Neural crest cell (in vitro differentiated cells): ENCODE results near the gene SLC9A9. TPM values are rescaled to one million over a fixed set of nuclear protein-coding genes. Genes with fewer than 3 reads are reported as not detected.

Source experiments
- DNase-seq: peaks from one replicate; pipeline ENCODE4 v3.0.0; 2021; ENCODE audit warnings: low read depth, mixed read lengths, low spot score
- H3K27ac Mint-ChIP-seq: one replicate; pipeline ENCODE4 v1.8.0; 2021; ENCODE audit warnings: mild to moderate bottlenecking, mixed read lengths; ENCODE audit not compliant: unreplicated experiment
- H3K27me3 Mint-ChIP-seq: 2 replicates; pipeline ENCODE4 v1.8.0; 2021; ENCODE audit warnings: low read depth, mild to moderate bottlenecking, mixed read lengths
- H3K36me3 Mint-ChIP-seq: 2 replicates; pipeline ENCODE4 v1.8.0; 2021; ENCODE audit warnings: low read depth, mild to moderate bottlenecking, mixed read lengths
- H3K4me1 Mint-ChIP-seq: 2 replicates; pipeline ENCODE4 v1.8.0; 2021; ENCODE audit warnings: mixed read lengths
- H3K4me3 Mint-ChIP-seq: one replicate; pipeline ENCODE4 v1.8.0; 2021; ENCODE audit warnings: mild to moderate bottlenecking, mixed read lengths
- H3K9me3 Mint-ChIP-seq: 2 replicates; pipeline ENCODE4 v1.8.0; 2021; ENCODE audit warnings: mixed read lengths
- total RNA-seq: library from RNA; stranded (reverse); gene quantifications from 2 replicates; pipeline ENCODE4 v1.2.1, GENCODE V29; 2021
- TF ChIP-seq, protein P1 (sequence below): fragments of 200-600 bp; sonication (generic); conservative IDR thresholded peaks from 2 replicates; pipeline ENCODE4 v1.5.0; 2021; ENCODE audit warnings: antibody characterized with exemption, mild to moderate bottlenecking

SLC9A9 gene
- total RNA-seq, 1 donor from 2014 or later, result 0.56 TPM

DNA sequence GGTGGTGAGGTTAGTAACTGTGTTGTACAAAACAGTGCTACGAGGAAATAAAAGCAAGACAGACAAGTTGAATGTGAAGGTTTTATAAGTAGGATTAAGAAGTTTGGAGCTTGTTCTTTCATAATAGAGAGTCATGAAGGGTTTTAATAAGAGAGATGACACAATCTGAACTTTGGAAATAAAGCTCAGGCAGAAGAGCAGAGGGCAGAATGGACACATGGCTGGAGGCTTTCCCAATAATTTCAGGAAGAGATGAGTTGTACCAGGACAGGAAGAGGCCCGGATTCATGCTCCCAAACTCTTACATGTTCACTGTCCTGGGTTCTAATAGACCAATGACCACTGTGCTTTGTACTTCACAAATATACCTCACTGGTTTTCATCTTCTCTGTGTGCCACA is 194.8 kb downstream of the SLC9A9 start:
- no peak for DNase-seq
- TF ChIP-seq, protein P1, sequence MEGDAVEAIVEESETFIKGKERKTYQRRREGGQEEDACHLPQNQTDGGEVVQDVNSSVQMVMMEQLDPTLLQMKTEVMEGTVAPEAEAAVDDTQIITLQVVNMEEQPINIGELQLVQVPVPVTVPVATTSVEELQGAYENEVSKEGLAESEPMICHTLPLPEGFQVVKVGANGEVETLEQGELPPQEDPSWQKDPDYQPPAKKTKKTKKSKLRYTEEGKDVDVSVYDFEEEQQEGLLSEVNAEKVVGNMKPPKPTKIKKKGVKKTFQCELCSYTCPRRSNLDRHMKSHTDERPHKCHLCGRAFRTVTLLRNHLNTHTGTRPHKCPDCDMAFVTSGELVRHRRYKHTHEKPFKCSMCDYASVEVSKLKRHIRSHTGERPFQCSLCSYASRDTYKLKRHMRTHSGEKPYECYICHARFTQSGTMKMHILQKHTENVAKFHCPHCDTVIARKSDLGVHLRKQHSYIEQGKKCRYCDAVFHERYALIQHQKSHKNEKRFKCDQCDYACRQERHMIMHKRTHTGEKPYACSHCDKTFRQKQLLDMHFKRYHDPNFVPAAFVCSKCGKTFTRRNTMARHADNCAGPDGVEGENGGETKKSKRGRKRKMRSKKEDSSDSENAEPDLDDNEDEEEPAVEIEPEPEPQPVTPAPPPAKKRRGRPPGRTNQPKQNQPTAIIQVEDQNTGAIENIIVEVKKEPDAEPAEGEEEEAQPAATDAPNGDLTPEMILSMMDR, result no peak
- no peaks in the 10 kb centered on the region for H3K27me3 Mint-ChIP-seq
- H3K36me3 Mint-ChIP-seq, result no peaks in the 10 kb centered on the region
- H3K9me3 Mint-ChIP-seq, result peaks cover 3% of the 10 kb centered on the region
- no peaks in the 10 kb centered on the region for H3K4me1 Mint-ChIP-seq
- no peak overlapping the region for H3K4me3 Mint-ChIP-seq
- H3K27ac Mint-ChIP-seq, result no peak overlapping the region

- H3K9me3 Mint-ChIP-seq, result peaks cover 3% of the 10 kb centered on the region
- no peak for DNase-seq
- H3K4me3 Mint-ChIP-seq, result no peak overlapping the region
- H3K27me3 Mint-ChIP-seq, result no peaks in the 10 kb centered on the region
- H3K4me1 Mint-ChIP-seq, result no peaks in the 10 kb centered on the region
- TF ChIP-seq, protein P1, result no peak
- no peak overlapping the region for H3K27ac Mint-ChIP-seq
- no peaks in the 10 kb centered on the region for H3K36me3 Mint-ChIP-seq
Measured at GRCh38 chr3:143652118-143652517, 196.2 kb downstream of the SLC9A9 start.

DNA sequence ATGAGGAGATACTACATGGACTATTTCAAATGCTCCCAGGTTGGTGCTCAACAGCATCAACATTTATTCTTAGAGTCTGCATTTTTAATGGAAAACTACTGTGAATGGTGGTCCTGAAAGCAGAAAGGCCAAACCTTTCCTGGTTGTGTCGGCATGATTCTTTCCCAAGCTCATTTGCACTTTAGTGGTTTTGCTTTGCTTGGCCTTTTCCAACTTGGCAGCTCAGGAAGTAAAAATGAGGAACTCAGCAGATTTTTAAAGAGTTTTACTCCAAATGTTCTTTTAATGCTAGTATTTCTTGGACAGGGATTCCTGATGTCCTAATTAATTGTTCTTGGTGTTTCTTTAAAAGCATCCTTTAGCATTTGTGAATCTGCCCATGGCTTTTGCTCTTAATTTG is 197.4 kb downstream of the SLC9A9 start:
- TF ChIP-seq, protein P1, result no peak
- Mint-ChIP-seq H3K27ac (no peak overlapping the region), H3K9me3 (peaks cover 3% of the 10 kb centered on the region), H3K36me3 (no peaks in the 10 kb centered on the region), H3K27me3 (no peaks in the 10 kb centered on the region), H3K4me3 (no peak overlapping the region), H3K4me1 (no peaks in the 10 kb centered on the region)
- DNase-seq, result no peak

- Mint-ChIP-seq H3K9me3 (peaks cover 3% of the 10 kb centered on the region), H3K27ac (no peak overlapping the region), H3K36me3 (no peaks in the 10 kb centered on the region), H3K4me1 (no peaks in the 10 kb centered on the region), H3K27me3 (no peaks in the 10 kb centered on the region), H3K4me3 (no peak overlapping the region)
- TF ChIP-seq, protein P1, result no peak
- DNase-seq, result no peak
Measured at GRCh38 chr3:143650120-143650519, 198.1 kb downstream of the SLC9A9 start.

GRCh38 chr3:143648708-143649107 is 199.6 kb downstream of the SLC9A9 start:
- H3K36me3 Mint-ChIP-seq, result no peaks in the 10 kb centered on the region
- DNase-seq, result no peak

More at GRCh38 chr3:143648708-143649107, 199.6 kb downstream of the SLC9A9 start:
- H3K4me3 Mint-ChIP-seq, result no peak overlapping the region
- no peak overlapping the region for H3K27ac Mint-ChIP-seq
- H3K4me1 Mint-ChIP-seq, result peaks cover 8% of the 10 kb centered on the region
- H3K9me3 Mint-ChIP-seq, result peaks cover 3% of the 10 kb centered on the region
- no peaks in the 10 kb centered on the region for H3K27me3 Mint-ChIP-seq
- TF ChIP-seq, protein P1, result peak; percentile 49
